Occipital lobe (tissue), 2 donors: ENCODE data around the gene NSD2. TPM values are rescaled to one million over a fixed set of nuclear protein-coding genes. Genes with fewer than 3 reads are reported as not detected.
"Not testable (repeated sequence)": the region's sequence is repeated elsewhere in the genome, so short reads cannot be mapped to it uniquely, and the experiment has no call there.

Experiments used
- DNase-seq: peaks from one replicate; lab custom pipeline; 2025; lab: John Stamatoyannopoulos, UW
- total RNA-seq: library from RNA; depleted of rRNA; stranded (reverse); fragments of >200 nt; gene quantifications from one replicate; pipeline ENCODE4 v1.2.3, GENCODE V29; 2014

NSD2 gene
- total RNA-seq, 1 donor from 2014 or later = 105 TPM

DNA sequence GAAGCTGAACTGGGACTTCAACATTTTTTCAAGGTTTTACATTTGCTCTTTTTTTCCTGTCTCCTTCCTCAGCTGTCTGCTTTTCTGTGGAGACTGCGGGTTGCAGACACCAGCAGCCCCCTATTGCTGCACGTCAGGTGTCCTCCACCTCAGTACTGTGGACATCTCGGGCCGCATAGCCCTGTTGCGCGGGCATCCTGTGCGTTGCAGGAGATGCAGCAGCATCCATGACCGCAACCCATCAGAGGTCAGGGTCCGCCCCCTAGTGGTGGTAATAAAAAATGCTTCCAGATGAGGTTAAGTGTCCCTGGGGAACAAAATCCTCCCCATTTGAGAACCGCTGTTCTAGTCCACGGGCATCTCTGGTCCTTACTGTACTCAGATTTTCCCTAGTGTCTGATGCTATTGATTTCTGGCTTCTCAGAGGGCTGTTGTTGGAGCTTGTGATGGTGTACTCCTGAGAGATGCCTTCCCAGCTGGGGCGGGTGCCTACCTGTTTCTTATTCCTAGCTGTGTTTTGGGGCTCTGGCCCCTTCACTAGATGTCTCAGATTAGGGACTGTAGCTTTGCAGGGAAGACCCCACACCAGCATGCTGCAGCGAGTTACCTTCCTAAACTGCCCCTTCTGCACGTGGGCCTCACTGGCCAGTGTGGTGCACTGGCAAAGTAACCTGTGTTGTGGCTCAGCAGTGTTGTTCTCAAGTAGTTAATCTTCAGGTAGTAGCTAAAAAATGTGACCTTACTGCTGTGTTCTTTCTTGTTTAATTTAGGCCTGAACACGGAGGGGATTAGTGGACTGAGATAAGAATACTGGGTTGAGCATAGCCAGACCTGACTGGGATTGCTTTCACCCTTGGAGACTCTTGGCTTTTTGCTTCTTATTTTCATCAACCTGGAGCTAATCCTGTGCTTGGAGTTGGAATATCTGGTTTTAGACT, 28.2 kb downstream of the NSD2 start:
- peak; percentile 27 for DNase-seq

DNA sequence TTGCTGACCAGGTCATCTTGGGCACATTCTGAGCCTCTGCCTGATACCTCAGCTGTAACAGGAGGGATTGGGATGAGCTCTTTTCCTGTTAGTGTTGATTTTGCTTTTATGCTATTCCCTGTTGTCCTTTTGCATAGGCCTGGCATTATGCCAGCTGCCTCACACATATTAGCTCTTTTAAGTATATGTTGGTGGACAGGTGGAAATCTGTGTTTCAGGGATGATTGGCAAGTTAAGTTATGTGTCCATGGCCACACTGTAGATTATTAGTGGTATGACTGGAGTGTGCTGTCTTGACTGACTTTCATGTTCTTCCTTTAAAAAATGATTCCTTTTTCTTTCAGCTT, 28.9 kb downstream of the NSD2 start:
- no peak for DNase-seq

GRCh38 chr4:1900624-1901023, 29.4 kb downstream of the NSD2 start:
- DNase-seq = no peak

DNA sequence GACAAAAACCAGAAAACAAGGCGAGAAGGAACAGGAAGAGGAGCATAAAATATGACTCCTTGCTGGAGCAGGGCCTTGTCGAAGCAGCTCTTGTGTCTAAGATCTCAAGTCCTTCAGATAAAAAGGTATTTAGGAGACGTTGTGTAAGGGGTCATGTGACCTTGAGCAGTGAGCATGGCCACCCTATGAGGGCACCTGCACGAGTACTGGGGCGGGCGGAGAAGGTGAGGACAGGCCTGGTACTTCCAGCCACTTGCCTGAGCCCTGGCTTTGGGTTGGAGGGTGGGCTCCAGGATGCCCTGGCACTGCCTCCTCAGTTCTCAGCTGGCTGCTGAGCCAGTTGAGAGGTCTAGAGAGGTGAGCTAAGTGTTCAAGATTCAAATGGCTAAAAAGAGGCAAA, 29.9 kb downstream of the NSD2 start:
- DNase-seq = no peak

DNA sequence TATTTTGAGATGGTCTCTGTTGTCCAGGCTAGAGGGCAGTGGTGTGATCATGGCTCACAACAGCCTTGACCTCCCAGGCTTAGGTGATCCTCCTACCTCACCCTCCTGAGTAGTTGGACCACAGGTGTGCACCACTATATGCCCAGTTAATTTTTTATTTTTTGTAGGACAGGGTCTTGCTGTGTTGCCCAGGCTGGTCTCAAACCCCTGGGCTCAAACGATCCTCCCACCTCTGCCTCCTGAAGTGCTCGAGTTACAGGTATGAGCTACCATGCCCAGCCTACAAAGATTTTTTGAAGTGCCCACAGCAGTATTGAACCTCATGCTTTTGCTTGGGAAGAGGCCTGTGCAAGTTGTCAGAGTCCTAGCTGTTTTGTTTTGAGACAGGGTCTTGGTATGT, 31.1 kb downstream of the NSD2 start:
- DNase-seq = no peak

GRCh38 chr4:1903035-1903434, 31.8 kb downstream of the NSD2 start:
- DNase-seq = no peak

GRCh38 chr4:1904042-1904441, 32.8 kb downstream of the NSD2 start:
- no peak for DNase-seq

DNA sequence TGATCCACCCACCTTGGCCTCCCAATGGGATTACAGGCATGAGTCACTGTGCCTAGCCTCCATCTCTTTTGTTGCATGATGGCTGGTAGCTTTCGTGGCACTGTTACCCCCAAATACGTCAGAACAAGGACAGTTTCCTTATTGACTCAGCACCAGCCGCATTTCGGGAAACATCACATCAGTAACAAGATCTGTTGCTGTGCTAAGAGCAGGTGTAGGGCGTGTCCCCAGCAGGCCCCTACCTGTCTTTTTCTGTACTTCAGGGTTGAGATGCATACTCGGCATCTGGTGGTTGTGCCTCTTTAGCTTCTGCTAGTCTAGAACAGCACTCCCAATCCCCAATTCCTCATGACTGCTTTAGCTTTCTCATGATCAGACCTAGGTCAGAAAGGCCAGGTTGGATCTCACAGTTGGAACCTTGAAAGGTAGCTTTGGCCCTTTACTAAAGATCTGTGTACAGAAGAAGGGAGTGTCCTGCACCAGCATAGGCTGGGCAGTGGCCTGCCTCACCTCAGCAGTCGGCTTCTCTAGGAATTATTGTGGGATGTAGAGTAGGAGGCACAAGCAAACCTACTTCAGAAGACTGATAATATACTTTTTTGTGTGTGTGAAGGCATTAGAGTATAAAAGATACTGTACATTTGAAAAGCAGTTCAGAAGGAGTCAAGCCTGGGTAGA, 36.8 kb downstream of the NSD2 start:
- DNase-seq = no peak

DNA sequence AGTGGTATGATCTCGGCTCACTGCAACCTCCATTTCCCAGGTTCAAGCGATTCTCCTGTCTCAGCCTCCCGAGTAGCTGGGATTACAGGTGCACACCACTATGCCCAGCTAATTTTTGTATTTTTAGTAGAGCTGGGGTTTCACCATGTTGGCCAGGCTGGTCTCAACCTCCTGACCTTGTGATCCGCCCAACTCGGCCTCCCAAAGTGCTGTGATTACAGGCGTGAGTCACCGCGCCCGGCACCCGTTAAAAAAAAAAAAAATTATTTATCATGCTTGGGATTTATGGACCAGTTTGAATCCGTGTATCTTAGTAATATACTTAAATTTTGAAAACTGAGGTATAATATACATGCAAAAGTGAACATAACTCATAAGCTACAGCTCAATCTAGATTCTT, 38.5 kb downstream of the NSD2 start:
- not testable (repeated sequence) for DNase-seq

DNA sequence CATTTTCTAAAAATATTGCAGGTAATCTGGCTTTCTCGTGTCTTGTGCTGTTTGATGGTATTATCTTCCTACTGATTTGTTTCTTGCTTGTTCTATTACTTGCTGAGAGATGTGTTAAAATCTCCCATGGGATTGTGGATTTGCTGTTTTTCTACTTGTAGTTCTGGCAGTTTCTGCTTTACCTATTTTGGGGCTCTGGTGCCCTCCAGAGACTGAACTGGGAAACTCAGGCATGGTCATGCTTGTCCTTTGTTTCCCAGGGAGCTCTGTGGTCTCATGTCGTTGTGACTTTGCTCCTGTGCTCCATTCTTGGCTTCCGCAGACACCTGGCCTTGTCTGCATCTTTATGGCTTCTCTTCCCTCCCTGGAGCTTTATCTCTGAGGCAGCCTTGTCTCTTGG, 39.5 kb downstream of the NSD2 start:
- no peak for DNase-seq

- not testable (repeated sequence) for DNase-seq
These were observed 40.1 kb downstream of the NSD2 start for GRCh38 chr4:1911316-1911715.

- no peak for DNase-seq
These were observed 51.6 kb downstream of the NSD2 start for GRCh38 chr4:1922821-1923220.

DNA sequence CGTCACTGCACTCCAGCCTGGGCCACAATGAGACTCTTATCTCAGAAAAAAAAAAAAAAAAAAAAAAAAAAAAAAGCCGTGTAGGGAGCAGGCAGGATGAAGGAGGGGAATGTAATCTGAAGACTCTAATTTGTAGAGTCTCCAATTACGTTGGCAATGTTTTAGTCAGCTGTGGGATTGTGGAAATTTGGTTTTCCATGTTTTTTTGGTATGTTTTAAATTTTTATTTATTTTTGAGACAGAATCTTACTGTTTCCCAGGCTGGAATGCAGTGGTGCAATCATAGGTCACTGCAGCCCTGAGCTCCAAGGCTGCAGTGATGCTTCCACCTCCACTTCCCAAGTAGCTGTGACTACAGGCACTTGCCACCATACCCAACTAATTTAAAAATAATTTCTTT, 56.5 kb downstream of the NSD2 start:
- DNase-seq = no peak

DNA sequence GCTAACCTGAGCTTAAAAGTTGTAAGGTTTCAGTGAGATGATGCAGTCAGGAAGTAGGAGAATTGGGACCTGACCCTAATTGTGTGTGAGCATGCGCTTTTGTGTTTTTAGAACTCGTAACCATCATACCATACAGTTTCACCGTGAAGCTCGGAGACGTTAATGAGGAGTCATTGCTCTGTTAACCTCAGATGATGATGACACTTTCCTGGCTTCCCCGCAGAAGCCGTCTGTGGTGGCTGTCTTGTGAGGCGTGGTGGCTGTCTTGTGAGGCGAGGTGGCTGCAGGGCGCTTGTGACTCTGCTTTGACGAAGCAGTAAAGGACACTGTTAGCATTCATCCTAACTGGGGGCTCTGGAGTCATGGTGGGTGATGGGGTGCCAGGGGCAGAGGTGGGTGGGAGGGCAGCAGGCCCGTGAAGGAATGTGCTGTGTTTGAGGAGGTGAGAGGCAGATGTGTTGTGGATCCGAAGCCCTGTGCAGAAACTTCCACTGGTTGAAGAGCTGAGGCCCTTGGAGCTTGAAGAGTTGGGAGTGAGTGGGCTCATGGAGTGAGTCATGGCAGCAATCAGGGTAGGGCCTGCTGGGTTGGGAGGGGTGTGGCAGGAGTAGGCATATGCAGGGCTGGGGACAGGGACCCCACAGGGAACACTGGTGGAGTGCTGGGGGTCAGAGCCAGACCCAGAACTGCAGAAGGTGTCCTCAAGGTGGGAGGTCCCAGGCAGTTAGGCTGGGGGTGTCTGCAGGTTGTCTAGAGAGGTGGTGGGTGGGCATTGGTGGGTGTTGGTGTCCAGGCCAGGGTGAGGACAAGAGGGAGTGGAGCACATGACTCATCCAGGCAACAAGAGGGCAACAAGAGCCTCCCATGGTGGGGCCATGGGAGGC, 57.4 kb downstream of the NSD2 start:
- DNase-seq = no peak

- no peak for DNase-seq
These were observed 61.5 kb downstream of the NSD2 start for GRCh38 chr4:1932736-1933135.

GRCh38 chr4:1933700-1934099, 62.5 kb downstream of the NSD2 start:
- no peak for DNase-seq

DNA sequence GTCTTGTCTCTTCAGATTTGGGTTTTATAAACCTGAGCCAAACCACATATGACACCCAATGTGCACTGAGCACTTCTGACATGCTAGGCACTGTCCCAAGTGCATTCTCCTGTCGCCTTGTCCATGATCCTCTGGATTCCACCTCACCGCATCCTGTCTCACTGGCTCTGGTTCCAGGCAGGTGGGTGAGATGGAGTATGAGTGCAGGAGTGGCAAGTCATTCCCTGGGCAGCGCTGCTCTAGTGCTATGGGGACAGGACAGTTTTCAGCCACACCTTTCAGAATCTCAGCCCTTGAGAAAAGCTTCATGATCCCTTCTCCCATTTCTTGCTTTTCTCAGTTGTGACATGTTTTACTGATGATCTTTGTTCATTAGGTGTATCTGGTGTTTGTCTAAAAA, 66.4 kb downstream of the NSD2 start:
- no peak for DNase-seq

DNA sequence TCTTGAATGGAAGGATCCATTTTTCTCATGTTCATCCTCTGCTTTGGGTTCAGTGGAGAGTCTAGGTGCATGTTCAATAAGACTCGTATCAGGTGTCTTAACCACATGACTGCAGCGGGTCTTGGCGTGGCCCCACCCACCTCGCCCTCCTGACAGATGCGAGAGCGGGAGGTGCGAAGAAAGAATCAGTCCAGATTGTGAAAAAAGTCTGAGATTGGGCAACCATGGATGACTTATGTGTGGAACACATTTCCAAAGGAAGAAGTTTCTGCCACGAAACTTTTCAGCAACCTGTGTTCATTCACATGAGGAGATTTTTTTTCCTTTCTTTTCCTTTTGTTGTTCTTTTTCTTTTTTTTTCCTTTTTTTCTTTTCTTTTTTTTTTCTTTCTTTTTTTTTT, 66.8 kb downstream of the NSD2 start:
- DNase-seq = no peak

- no peak for DNase-seq
These were observed 68.7 kb downstream of the NSD2 start for GRCh38 chr4:1939664-1940509.

- DNase-seq = no peak
These were observed 69.4 kb downstream of the NSD2 start for GRCh38 chr4:1940566-1940965.

DNA sequence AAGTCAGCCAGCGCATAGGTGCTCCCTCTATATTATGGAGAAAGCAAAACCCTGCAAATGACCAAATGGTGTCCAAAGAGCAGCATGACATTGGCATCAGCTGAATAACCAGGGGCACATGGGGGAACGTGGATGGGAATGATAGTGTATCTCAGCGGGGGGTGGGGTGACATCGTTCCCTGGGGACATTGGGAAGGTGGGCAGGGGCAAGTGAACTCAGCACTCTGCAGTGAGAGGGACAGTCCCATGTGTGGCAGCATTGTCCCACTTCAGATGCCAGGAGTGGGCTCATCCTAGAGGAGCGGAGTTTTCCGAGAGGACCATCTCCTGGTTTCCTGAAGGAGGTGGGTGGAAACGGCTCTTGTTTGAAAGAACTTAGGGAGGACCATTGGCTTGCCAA, 72.7 kb downstream of the NSD2 start:
- DNase-seq = no peak
